HG02623 (cell line): ENCODE results near the gene PLEKHA7.

Experiments used
- ATAC-seq: cut with Tn5 transposase; IDR thresholded peaks from one replicate; pipeline ENCODE4 v1.9.1; 2021; ENCODE audit warnings: moderate library complexity; ENCODE audit not compliant: unreplicated experiment

Gene PLEKHA7

DNA sequence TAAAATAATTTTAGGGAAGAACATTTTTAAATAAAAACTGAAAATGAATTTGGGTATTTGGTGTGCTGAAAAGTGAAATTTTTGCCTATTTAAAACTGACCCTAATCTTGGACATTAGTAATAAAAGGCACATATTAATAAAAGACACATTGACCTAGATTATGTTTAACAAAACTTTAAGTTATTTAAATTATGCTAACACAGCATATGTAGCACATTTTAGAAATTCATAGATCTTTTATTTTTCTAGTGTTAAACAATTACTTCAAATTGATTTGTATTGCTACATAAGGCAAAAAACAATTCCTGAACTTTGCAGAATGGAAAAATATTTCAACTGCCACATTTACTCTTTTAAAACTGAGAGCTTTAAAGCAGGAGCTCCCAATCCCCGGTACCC lies 265.1 kb downstream of the PLEKHA7 start:
- no peak for ATAC-seq

DNA sequence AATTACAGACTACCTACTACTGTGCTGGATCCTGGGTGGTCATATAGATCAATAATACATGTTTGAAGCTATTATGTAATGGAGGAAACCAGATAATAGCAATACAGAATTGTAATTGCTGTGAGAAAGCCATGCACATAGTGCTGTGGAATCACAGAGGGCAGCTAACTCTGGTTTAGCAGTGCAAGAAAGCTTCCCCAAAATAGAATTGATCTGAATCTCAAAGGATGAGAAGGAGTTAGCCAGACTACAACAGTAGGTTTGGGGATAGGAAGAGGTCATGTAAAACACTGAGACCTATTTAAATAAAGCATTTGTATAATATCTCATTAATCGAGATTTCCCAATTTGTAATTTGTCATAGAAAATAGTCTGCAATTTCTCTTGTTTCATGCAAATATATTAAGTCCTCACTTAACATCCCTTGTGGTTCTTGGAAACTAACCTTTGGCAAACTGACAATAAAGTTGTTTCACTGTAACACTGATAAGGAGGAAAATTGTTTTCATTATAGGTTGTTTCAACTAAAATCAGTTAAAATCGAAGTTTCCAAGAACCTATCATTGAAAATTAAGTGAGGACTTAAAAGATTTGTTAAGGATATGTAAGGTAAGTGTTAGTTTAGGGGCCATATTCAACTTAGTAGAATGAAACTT lies 268.1 kb downstream of the PLEKHA7 start:
- ATAC-seq: no peak

DNA sequence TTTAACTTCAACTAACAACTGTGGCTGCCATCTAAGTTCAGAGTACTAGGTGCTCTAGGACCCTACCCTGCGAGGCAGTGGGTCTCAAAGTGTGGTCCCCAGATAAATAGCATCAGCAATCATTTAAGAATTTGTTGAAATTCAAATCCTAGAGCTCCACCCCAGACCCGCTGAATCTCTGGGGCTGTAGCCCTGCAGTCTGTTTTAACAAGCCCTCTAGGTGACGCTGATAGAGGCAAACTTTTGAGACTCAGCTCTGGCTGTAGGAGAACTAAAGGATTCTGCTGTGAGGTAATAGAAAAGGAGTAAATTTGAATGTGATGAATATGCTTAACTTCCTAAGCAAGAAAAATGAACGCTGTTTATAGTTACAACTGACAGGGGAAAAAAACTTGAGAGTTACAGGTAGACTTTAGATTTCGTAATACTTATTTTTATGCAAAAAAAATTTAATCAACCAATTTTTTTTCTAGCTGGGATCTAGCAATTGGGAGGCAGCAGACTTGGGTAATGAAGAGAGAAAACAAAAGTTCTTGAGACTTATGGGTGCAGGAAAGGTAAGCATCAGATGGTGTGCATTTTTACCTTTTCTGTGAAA lies 270.0 kb downstream of the PLEKHA7 start:
- ATAC-seq: no peak

DNA sequence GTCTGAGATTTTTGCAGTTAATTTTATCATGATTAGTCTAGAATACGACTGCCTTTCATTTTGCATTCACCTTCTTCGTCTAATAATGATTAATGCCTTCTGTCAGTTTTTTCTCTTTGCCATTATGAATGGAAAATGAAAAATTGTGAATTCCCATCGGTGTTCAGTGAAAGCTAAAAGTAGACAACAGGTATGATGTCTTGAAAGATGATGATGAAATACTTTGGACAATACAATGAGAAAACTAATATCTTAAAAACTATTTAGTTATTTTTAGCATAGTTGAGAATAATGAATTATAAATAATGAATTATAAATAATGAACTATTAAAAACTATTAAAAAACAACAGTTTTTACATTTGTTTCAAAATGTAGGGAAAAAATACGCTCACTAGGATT lies 270.7 kb downstream of the PLEKHA7 start:
- ATAC-seq: no peak

DNA sequence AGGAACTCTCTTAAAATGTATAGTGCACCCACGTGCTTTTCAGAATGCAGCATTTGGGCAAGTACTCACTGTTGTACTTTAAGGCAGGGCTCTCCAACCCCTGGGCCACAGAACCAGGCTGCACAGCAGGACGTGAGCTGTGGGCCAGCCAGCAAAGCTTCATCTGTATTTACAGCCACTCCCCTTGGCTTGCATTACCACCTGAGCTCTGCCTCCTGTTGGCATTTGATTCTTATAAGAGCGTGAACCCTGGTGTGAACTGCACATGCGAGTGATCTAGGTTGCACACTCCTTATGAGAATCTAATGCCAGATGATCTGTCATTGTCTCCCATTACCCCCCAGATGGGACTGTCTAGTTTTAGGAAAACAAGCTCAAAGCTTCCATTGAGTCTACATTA lies 272.7 kb downstream of the PLEKHA7 start:
- no peak for ATAC-seq

DNA sequence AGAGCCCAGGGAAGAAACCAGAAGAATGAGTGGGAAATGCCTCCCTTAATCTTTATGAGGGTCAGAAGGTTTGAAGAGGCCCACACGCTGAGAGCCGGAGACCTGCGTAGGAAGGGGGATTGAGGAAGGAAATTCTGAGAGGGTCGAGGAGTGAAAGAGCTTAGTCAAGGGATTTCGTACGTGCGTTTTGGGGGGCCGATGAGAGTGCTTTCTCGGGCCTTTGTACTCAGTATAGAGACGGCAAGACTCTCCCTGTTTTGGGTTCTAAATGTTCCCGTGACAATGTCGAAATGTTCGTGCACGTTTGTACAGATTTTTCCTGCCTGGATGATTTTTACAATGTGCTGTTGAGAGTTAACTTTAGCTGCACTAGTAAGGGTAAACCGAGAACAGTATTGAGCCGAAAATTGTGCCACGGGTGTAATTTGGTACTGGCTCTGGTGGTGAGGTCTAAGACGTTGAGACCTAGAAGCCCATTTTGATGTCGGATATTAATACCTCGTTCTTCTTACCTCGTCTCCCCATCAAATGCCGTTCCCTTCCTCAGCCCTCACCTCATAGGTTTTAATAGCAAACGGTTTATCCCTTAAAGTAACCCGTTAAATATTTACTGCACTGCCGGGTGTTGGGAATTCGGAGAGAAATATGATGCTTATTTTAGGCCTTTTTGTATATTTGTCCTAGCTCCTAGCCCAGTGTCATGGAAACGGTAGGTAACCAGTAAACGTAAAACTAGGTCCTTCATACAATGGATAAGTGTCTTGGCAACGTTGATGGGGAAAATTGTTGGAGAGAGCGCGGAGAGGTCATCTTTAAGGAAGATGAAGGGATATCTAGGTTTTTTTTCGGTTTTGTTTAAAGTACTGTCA lies 275.0 kb downstream of the PLEKHA7 start:
- no peak for ATAC-seq

DNA sequence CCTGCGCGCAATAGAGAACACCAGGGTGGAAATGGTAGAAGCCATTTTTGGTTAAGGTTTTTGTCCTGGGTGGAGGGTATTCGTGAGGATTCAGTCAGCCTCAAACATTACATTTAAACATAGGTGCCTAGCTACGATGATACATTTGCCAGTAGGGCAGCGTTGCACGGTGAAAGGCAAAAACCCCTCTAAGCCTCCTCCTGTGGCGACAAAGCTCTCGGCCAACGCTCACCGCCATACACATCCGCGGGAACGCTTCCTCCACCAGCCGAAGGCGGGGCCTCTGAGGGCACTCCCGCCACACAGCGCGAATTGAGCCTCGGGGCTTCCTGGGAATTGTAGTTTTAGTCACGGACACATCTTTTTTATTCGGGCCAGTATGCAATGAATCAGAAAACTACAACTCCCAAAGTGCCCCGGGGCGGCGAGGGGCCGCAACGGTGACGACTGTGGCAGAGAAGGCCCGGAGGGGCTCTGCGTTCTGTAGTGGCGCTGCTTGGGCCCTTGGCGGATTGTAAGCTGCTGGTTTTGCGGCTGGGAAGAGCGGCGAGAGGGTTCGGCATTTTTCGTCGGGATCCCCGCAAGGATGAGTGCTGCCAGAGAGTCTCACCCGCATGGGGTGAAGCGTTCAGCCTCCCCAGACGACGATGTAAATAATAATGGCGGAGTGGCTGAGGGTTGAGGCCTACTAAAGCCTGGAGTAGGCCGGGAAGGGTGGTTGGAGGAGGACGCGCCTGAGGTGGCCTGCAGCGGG lies 275.8 kb downstream of the PLEKHA7 start, which contains the start of gene C11orf58:
C11orf58 (plus strand) TSS at position 455 of the 754 bp plus-strand sequence; CDS start at position 587, 132 bp downstream.
- ATAC-seq: peak; percentile 97

DNA sequence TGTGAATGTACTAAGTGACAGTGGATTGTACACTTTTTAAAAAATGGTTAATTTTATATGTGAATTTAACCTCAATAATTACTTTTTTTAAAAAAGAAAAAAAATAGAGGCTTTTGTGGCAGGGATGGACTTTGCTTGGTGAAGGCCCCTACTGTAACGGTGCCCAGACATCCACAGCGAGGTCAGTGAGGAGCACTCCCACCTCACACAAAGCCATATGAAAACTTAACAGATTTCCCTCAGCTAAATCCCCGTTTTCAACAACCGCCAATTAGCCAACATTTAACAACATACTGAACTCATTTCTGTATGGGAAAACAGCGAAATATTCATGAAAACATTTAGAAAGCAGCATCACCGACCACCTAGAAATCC lies 276.4 kb downstream of the PLEKHA7 start:
- peak; percentile 5 for ATAC-seq
